ENCODE data around the gene CAPNS2.

Gene CAPNS2

DNA sequence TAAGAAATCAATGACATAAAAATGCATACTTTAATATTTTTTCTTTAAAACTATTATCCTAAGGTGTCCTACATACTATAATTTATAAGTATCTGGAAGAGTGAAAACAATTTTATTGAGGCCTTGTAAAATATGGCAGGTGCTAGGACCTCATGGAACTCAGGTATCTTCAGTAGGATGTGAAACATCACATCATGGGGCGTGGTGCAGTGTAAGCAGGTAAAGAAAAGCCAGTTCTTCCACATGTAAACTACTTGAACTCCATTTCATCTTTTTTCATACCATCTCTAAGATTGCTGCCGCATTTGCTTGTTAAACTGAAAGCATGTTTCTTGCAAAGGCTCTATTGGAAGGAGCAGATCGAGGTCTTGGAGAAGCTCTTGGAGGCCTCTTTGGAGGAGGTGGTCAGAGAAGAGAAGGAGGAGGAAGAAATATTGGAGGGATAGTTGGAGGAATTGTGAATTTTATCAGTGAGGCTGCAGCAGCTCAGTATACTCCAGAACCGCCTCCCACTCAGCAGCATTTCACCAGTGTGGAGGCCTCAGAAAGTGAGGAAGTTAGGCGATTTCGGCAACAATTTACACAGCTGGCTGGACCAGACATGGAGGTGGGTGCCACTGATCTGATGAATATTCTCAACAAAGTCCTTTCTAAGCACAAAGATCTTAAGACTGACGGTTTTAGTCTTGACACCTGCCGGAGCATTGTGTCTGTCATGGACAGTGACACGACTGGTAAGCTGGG lies at the start of gene CAPNS2:
TSS of gene CAPNS2 (plus strand) at position 253 of the 744 bp plus-strand sequence. CDS start at position 326, 73 bp downstream.
- DNase-seq = no peak

GRCh38 chr16:55521792-55522191 lies 44.7 kb upstream of the CAPNS2 start:
- no peak for DNase-seq

DNA sequence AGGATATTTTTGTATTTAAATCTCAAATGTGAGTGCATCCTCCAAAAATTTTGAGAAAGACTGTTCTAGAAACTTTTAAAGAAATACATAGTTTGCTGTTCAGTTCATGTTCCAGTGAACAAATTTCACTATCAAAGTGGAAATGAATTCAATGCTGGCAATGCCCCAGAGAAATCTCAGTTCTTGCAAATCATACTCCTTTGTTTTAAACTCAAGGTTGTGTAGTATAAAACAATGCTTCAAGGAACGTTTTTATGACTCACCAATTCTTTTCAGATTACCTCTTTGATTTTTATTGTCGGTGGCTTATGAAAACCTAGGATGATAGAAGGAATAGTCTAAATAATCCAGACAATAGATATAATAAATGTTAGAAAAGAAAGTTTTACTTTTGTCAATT lies 40.0 kb upstream of the CAPNS2 start:
- DNase-seq = no peak

- DNase-seq = no peak
Measured at GRCh38 chr16:55527885-55528284, 38.6 kb upstream of the CAPNS2 start.

- DNase-seq = no peak
Measured at GRCh38 chr16:55529018-55529417, 37.5 kb upstream of the CAPNS2 start.

GRCh38 chr16:55530316-55530856 lies 36.1 kb upstream of the CAPNS2 start:
- DNase-seq = no peak

DNA sequence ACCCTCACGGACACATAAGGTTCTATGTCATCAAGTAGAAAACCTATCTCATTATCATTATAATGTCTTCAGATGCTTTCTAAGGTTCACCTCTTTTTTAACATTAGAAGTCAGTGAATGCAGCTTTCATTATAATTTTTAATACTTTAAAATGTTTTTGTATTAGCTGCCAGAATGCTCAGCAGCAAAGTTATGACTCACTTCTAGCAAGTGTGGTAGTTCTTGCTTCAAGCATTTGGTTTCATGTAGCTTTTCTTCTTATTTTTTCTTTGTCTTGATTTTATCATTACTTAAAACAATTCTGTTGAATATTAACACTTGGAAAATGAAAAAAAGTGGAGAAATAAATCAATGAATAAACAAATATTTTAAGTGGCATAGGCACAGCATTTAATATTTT lies 34.3 kb upstream of the CAPNS2 start:
- no peak for DNase-seq

- no peak for DNase-seq
Measured at GRCh38 chr16:55534756-55535155, 31.7 kb upstream of the CAPNS2 start.

- peak; percentile 7 for DNase-seq
Measured at GRCh38 chr16:55539049-55539448, 27.4 kb upstream of the CAPNS2 start.

GRCh38 chr16:55539488-55539887 lies 27.0 kb upstream of the CAPNS2 start:
- DNase-seq = no peak

GRCh38 chr16:55540221-55540620 lies 26.3 kb upstream of the CAPNS2 start:
- DNase-seq = no peak

DNA sequence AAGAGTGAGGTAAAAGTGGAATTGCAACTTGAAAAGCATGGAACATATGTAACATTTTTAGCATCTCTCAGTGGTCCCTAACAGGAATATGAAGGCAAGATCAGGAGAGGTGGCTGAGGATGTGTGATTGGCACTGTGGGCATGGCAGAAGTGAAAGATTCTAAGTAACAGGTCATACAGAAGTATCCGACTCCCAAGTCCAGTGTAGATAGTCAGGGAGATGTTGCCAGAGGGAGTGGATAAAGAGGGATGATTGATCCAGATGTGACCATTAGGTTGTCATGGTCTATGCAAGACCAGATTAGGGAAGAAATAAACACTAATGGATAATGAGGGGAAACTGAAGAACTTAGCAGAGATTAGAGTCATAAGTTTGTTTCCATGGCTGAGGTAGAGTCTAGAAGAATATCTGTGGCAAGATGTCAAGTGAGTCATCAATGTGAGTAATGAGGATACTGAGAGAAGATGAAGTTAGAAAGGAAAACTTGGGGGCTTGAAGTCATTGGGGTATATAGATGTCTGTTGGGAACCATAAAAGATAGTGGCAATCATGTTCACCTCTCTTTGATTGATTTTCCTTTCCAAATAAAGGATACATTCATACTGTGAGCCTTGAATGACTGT lies 23.9 kb upstream of the CAPNS2 start:
- DNase-seq = peak; percentile 69

DNA sequence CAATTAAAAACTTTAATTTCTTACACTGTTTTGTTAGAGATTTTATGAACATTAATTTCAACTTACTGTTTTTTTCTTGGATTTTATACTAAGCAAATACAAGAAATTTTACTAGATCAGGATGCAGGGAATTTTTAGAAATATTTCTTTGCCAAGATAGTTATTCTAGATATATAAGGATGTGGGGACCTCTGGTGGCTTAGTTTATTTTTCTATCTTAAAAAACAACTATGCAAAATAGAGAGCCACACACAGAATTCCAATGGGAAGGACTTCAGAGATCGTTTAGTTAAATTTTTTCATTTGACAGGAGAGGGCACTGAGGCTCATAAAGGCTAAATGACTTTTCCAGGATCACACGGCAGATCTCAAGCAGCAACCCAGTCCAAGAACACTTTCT lies 23.0 kb upstream of the CAPNS2 start:
- peak; percentile 52 for DNase-seq

- DNase-seq = peak; percentile 75
Measured at GRCh38 chr16:55552621-55553020, 13.9 kb upstream of the CAPNS2 start.

DNA sequence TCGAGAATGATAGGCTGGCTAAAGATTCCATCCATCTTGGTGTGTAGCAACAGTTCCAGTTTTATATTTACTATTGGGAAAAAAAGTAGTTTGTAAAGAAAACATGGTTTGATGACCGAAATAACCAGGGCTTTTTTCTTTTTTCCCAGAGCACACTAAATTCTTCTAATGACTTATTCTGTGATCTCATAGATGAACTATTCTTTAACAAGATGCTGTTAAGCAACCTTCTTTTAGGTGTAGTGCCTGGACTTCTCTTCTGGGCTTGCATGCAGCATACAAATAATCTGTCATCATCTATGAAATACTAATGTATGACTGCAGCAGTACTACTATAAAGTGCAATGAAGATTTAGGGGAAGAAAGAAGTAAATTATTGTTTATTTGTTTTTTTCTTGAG lies 11.0 kb upstream of the CAPNS2 start:
- no peak for DNase-seq

DNA sequence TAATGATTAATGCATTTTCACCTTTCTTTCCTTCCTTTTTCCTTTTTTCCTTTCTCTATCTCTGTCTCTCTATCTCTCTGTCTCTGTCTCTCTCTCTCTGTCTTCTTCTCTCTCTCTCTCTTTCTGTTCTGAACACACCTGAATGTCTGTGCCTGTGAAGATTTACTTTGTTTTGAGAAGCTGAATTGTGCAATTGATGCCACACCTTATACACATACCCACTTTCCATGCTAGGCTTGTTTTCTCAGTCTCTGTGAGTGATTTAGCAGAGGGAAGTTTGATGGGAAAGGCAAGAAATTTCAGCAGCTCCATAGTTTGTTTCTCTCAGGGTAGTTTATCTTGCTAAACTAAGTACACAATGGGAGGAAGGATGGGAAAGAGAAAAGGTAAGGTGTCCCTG lies 9.3 kb upstream of the CAPNS2 start:
- DNase-seq = no peak

DNA sequence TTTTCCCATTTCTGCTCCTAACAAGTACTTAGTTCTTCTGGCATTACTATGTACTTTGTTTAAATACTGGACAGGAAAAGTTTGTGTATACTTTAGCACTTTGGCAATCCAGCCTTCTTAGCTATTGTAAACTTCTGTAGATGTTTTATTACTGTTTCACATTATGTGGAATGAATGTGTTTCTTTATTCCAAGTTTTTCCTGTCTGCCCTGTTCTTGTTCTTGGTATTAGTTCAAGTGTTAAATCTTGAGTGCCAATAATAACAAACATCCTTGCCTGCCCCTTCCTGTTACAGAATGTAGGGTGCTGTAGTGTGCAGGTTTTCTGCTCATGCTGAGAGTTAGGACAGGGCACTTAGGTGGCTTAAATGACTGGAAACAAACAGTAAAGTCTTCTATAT lies 7.3 kb upstream of the CAPNS2 start:
- DNase-seq = no peak

GRCh38 chr16:55559933-55560516 lies 6.5 kb upstream of the CAPNS2 start:
- no peak for DNase-seq

DNA sequence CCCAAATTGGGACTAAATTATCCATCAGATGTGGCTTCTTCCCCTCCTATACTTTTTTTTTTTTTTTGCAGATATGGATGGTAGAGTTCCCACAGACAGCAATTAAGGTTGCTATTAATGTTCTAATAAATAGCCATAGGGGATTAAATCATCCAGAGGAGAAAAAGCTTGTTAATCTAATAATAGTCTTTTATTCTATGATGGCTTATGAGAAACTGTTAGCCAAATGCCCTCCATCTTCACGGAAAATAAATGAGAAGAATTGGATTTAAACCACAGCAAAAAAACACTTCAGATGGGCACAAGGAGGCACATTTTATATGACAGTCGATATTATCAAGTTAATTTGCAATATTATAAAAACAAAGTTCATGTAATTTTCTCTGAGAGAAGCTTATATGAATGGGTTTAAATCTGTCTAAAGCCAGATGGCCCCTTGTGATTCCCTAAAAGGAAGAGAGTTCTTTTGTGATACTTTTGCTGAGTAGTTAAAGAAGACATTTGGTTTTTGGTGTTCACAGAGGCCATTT lies 5.1 kb upstream of the CAPNS2 start:
- no peak for DNase-seq

GRCh38 chr16:55562936-55563335 lies 3.5 kb upstream of the CAPNS2 start:
- DNase-seq = no peak

DNA sequence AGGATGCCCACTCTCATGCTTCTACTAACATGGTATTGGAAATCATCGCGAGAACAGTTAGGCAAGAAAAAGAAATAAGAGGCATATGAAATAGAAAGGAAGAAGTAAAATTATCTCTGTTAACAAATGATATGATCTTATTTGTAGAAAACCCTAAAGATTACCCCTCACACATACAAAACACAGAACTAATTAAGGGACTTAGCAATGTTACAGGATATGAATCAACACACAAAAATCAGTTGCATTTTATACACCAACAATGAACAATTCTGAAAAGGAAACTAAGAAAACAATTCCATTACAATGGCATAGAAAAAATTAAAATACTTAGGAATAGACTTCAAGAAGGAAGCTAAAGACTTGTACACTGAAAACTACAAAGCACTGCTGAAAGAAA lies 2.7 kb upstream of the CAPNS2 start:
- peak; percentile 39 for DNase-seq

DNA sequence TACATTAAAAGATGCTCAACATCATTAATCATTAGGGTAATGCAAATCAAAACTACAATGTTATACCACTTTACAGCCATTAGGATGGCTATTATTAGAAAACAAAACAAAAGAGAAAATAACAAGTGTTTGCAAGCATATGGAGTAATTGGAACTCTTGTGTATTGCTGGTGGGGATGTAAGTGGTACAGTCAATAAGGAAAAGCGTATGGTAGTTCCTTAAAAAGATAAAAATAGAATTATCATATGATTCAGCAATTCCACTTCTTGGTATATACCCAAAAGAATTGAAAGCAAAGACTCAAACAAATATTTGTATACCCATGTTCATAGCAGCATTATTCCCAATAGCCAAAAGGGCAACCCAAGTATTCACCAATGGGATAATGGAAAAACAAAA lies 1.4 kb upstream of the CAPNS2 start:
- DNase-seq = no peak

- peak; percentile 44 for DNase-seq
Measured at GRCh38 chr16:55567382-55567781, 898 bp downstream of the CAPNS2 start.

GRCh38 chr16:55568207-55568606 lies 1.7 kb downstream of the CAPNS2 start:
- DNase-seq = no peak

All from HCEC 1CT (cell line).